Measurements from ENCODE around the gene LITAFD.

- TF ChIP-seq POLR2A (IDR thresholded peaks at IDR 0.05; ENCODE audit: low read depth, low read length) (no peak; the same call in 1 of the 2 replicates), STAT3 (IDR thresholded peaks at IDR 0.05; ENCODE audit: low read depth, low read length) (no peak), CTCF (IDR thresholded peaks at IDR 0.05 in 2 of 3, conservative IDR thresholded peaks at IDR 0.05 in 1 of 3; ENCODE audit: control insufficient read depth in 2 of 3, extremely low read depth in 1 of 3, insufficient read depth in 1 of 3, low read depth in 3 of 3, low read length in 3 of 3) (no peak), ESRRA (IDR thresholded peaks at IDR 0.05; ENCODE audit: low read length) (no peak), POLR2AphosphoS5 (IDR thresholded peaks at IDR 0.05; ENCODE audit: low read length) (no peak), HDGF (IDR thresholded peaks at IDR 0.05) (no peak), ZBTB33 (IDR thresholded peaks at IDR 0.05) (no peak)
- TF ChIP-seq, protein P1, sequence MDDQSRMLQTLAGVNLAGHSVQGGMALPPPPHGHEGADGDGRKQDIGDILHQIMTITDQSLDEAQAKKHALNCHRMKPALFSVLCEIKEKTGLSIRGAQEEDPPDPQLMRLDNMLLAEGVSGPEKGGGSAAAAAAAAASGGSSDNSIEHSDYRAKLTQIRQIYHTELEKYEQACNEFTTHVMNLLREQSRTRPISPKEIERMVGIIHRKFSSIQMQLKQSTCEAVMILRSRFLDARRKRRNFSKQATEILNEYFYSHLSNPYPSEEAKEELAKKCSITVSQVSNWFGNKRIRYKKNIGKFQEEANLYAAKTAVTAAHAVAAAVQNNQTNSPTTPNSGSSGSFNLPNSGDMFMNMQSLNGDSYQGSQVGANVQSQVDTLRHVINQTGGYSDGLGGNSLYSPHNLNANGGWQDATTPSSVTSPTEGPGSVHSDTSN (IDR thresholded peaks at IDR 0.05; ENCODE audit: insufficient replicate concordance, low read depth, low read length): no peak
Observed at GRCh38 chr16:8862309-8863130, 19.6 kb upstream of the LITAFD start.
